ENCODE measurements around the gene CCDC126. TPM values are rescaled to one million over a fixed set of nuclear protein-coding genes. Genes with fewer than 3 reads are reported as not detected.

The CCDC126 gene
- total RNA-seq, 1 donor from 2014 or later: 28.2 TPM

Other genes with a start within 250 kb of the CCDC126 start
- gene IGF2BP3, start 126.9 kb upstream of the CCDC126 start, total RNA-seq: 13.4 and 41.5 TPM in 2 replicates
- 33.7 and 34.9 TPM in 2 replicates for gene TRA2A, start 65.4 kb upstream of the CCDC126 start, total RNA-seq
- 3.8 and 7.5 TPM in 2 replicates for gene FAM221A, start 82.8 kb downstream of the CCDC126 start, total RNA-seq
- 0.17 and 0.19 TPM in 2 replicates for gene STK31, start 112.8 kb downstream of the CCDC126 start, total RNA-seq

All from dermis blood vessel endothelial cell (primary cell).